ENCODE data around the gene CLCNKA. TPM values are rescaled to one million over a fixed set of nuclear protein-coding genes. Genes with fewer than 3 reads are reported as not detected.
"Not testable (repeated sequence)": the region's sequence is repeated elsewhere in the genome, so short reads cannot be mapped to it uniquely, and the experiment has no call there.

Gene CLCNKA
- total and polyA plus RNA-seq, 4 donors = not detected

- no peak for TF ChIP-seq REST (IDR thresholded peaks at IDR 0.05)
- no peak for TF ChIP-seq ATF3 (IDR thresholded peaks at IDR 0.05)
- TF ChIP-seq FOXA2 (IDR thresholded peaks at IDR 0.05) = no peak
- TF ChIP-seq HNF4A (conservative IDR thresholded peaks at IDR 0.05) = no peak
- no peak for TF ChIP-seq YY1 (IDR thresholded peaks at IDR 0.05)
Observed at GRCh38 chr1:16042096-16042495, 20.3 kb downstream of the CLCNKA start (continued).

GRCh38 chr1:16042654-16043053 lies 20.8 kb downstream of the CLCNKA start:
- not testable (repeated sequence) for H3K27ac ChIP-seq (ENCODE audit: low read depth in 1 of 2, low read length in 2 of 2); H3K4me1 ChIP-seq (ENCODE audit: control insufficient read depth in 4 of 4, insufficient read depth in 4 of 4, low read length in 3 of 4); DNase-seq (ENCODE audit: low spot score); H3K4me3 ChIP-seq (ENCODE audit: low read depth in 1 of 3, low read length in 3 of 3); H3K9me3 ChIP-seq (ENCODE audit: control insufficient read depth in 4 of 4, low read length in 3 of 4); H3K9ac ChIP-seq (ENCODE audit: low read depth in 1 of 2, low read length in 2 of 2); H3K36me3 ChIP-seq (ENCODE audit: control insufficient read depth in 4 of 4, insufficient read depth in 3 of 4, low read depth in 1 of 4, low read length in 3 of 4); H3K27me3 ChIP-seq (ENCODE audit: control insufficient read depth in 4 of 4, insufficient read depth in 4 of 4, low read length in 3 of 4)
- 95% methylated on average over 9 of the region's 9 CpGs for WGBS

GRCh38 chr1:16043521-16043920 lies 21.7 kb downstream of the CLCNKA start, which contains the start of gene CLCNKB:
TSS of gene CLCNKB (plus strand) at chr1:16043782. CDS start at chr1:16044493, 711 bp downstream.
- H3K9me3 ChIP-seq (ENCODE audit: control insufficient read depth in 4 of 4, low read length in 3 of 4) = no peaks in the 10 kb centered on the region
- peaks cover 0 to 1% (median under 1%) of the 10 kb centered on the region in 4 donors for H3K4me1 ChIP-seq (ENCODE audit: control insufficient read depth in 4 of 4, insufficient read depth in 4 of 4, low read length in 3 of 4)
- no peak within 1 kb of the TSS for H3K9ac ChIP-seq (ENCODE audit: low read depth in 1 of 2, low read length in 2 of 2)
- DNase-seq (ENCODE audit: low spot score) = no peak
- no peak for TF ChIP-seq TAF1 (conservative IDR thresholded peaks at IDR 0.05)
- no peak for TF ChIP-seq ZBTB33 (IDR thresholded peaks at IDR 0.05)
- TF ChIP-seq CTCF (IDR thresholded peaks at IDR 0.05; ENCODE audit: low read depth, low read length, missing input control) = no peak
- no peak for TF ChIP-seq REST (IDR thresholded peaks at IDR 0.05)
- TF ChIP-seq GABPA (IDR thresholded peaks at IDR 0.05 in 1 of 2, conservative IDR thresholded peaks at IDR 0.05 in 1 of 2) = no peak
- TF ChIP-seq FOXA2 (IDR thresholded peaks at IDR 0.05) = no peak
- TF ChIP-seq RXRA (IDR thresholded peaks at IDR 0.05) = no peak
- no peak for TF ChIP-seq MAX (IDR thresholded peaks at IDR 0.05)
- TF ChIP-seq SP1 (IDR thresholded peaks at IDR 0.05) = no peak
- no peak for TF ChIP-seq HNF4A (conservative IDR thresholded peaks at IDR 0.05)
- TF ChIP-seq FOXA1 (IDR thresholded peaks at IDR 0.05) = no peak
- no peak within 1 kb of the TSS for H3K27ac ChIP-seq (ENCODE audit: low read depth in 1 of 2, low read length in 2 of 2)
- no peak within 1 kb of the TSS for H3K4me3 ChIP-seq (ENCODE audit: low read depth in 1 of 3, low read length in 3 of 3)
- WGBS = 79% methylated on average over 7 of the region's 7 CpGs
- no peaks in the 10 kb centered on the region for H3K27me3 ChIP-seq (ENCODE audit: control insufficient read depth in 4 of 4, insufficient read depth in 4 of 4, low read length in 3 of 4)
- H3K36me3 ChIP-seq (ENCODE audit: control insufficient read depth in 4 of 4, insufficient read depth in 3 of 4, low read depth in 1 of 4, low read length in 3 of 4) = no peaks in the 10 kb centered on the region
